ENCODE data around the gene CACNA1B. TPM values are rescaled to one million over a fixed set of nuclear protein-coding genes. Genes with fewer than 3 reads are reported as not detected.

Gene CACNA1B
- total RNA-seq, 1 donor from 2014 or later: 3.1 TPM

GRCh38 chr9:137951597-137952490 lies 74.3 kb downstream of the CACNA1B start:
- Mint-ChIP-seq H3K9me3 (peaks cover 4% of the 10 kb centered on the region), H3K36me3 (ENCODE audit: low read depth) (peaks cover 4% of the 10 kb centered on the region), H3K4me3 (no peak overlapping the region), H3K27ac (ENCODE audit: unreplicated experiment) (no peak overlapping the region), H3K27me3 (ENCODE audit: low read depth) (no peaks in the 10 kb centered on the region), H3K4me1 (no peaks in the 10 kb centered on the region)
- TF ChIP-seq CTCF (conservative IDR thresholded peaks at IDR 0.05): no peak
- DNase-seq (ENCODE audit: low read depth, low spot score): no peak

- no peak for TF ChIP-seq CTCF (conservative IDR thresholded peaks at IDR 0.05)
- H3K4me3 Mint-ChIP-seq: no peak overlapping the region
- H3K27ac Mint-ChIP-seq (ENCODE audit: unreplicated experiment): no peak overlapping the region
- no peaks in the 10 kb centered on the region for H3K4me1 Mint-ChIP-seq
- DNase-seq (ENCODE audit: low read depth, low spot score): no peak
- H3K27me3 Mint-ChIP-seq (ENCODE audit: low read depth): no peaks in the 10 kb centered on the region
- no peaks in the 10 kb centered on the region for H3K9me3 Mint-ChIP-seq
- H3K36me3 Mint-ChIP-seq (ENCODE audit: low read depth): no peaks in the 10 kb centered on the region
Observed at GRCh38 chr9:137952976-137953666, 75.5 kb downstream of the CACNA1B start.

GRCh38 chr9:137953683-137954438 lies 76.3 kb downstream of the CACNA1B start:
- H3K4me1 Mint-ChIP-seq: no peaks in the 10 kb centered on the region
- TF ChIP-seq CTCF (conservative IDR thresholded peaks at IDR 0.05): no peak
- H3K27ac Mint-ChIP-seq (ENCODE audit: unreplicated experiment): no peak overlapping the region
- H3K27me3 Mint-ChIP-seq (ENCODE audit: low read depth): no peaks in the 10 kb centered on the region
- no peaks in the 10 kb centered on the region for H3K36me3 Mint-ChIP-seq (ENCODE audit: low read depth)
- H3K9me3 Mint-ChIP-seq: no peaks in the 10 kb centered on the region
- no peak for DNase-seq (ENCODE audit: low read depth, low spot score)
- H3K4me3 Mint-ChIP-seq: no peak overlapping the region

- Mint-ChIP-seq H3K27ac (ENCODE audit: unreplicated experiment) (no peak overlapping the region), H3K27me3 (ENCODE audit: low read depth) (no peaks in the 10 kb centered on the region), H3K4me1 (no peaks in the 10 kb centered on the region), H3K9me3 (no peaks in the 10 kb centered on the region), H3K4me3 (no peak overlapping the region), H3K36me3 (ENCODE audit: low read depth) (no peaks in the 10 kb centered on the region)
- no peak for TF ChIP-seq CTCF (conservative IDR thresholded peaks at IDR 0.05)
- DNase-seq (ENCODE audit: low read depth, low spot score): no peak
Observed at GRCh38 chr9:137955224-137955570, 77.6 kb downstream of the CACNA1B start.

GRCh38 chr9:137955586-137955985 lies 78.0 kb downstream of the CACNA1B start:
- H3K27me3 Mint-ChIP-seq (ENCODE audit: low read depth): no peaks in the 10 kb centered on the region
- H3K27ac Mint-ChIP-seq (ENCODE audit: unreplicated experiment): no peak overlapping the region
- no peak overlapping the region for H3K4me3 Mint-ChIP-seq
- peaks cover under 1% of the 10 kb centered on the region for H3K9me3 Mint-ChIP-seq
- no peak for DNase-seq (ENCODE audit: low read depth, low spot score)
- no peaks in the 10 kb centered on the region for H3K36me3 Mint-ChIP-seq (ENCODE audit: low read depth)
- H3K4me1 Mint-ChIP-seq: no peaks in the 10 kb centered on the region
- no peak for TF ChIP-seq CTCF (conservative IDR thresholded peaks at IDR 0.05)

All from neural crest cell (in vitro differentiated cells).